GM18907 (cell line): ENCODE measurements around the gene USP7.

Experiments
- ATAC-seq: cut with Tn5 transposase; IDR thresholded peaks from one replicate; pipeline ENCODE4 v1.9.1; 2021; ENCODE audit warnings: mild to moderate bottlenecking, moderate library complexity; ENCODE audit not compliant: unreplicated experiment

The USP7 gene

GRCh38 chr16:8953064-8953463, 10.6 kb downstream of the USP7 start:
- ATAC-seq = no peak

- ATAC-seq = no peak
These were observed 11.4 kb downstream of the USP7 start for GRCh38 chr16:8952281-8952751.

GRCh38 chr16:8951447-8952280, 12.0 kb downstream of the USP7 start:
- peak; percentile 38 for ATAC-seq

- ATAC-seq = no peak
These were observed 13.1 kb downstream of the USP7 start for GRCh38 chr16:8950580-8951077.

- ATAC-seq = no peak
These were observed 13.9 kb downstream of the USP7 start for GRCh38 chr16:8949536-8950418.

GRCh38 chr16:8948831-8949230, 14.9 kb downstream of the USP7 start:
- ATAC-seq = no peak

GRCh38 chr16:8948069-8948593, 15.6 kb downstream of the USP7 start:
- no peak for ATAC-seq

GRCh38 chr16:8946544-8946943, 17.2 kb downstream of the USP7 start:
- no peak for ATAC-seq

- no peak for ATAC-seq
These were observed 17.9 kb downstream of the USP7 start for GRCh38 chr16:8945626-8946296.

- ATAC-seq = peak; percentile 69
These were observed 19.5 kb downstream of the USP7 start for GRCh38 chr16:8943966-8944759.

GRCh38 chr16:8943001-8943763, 20.5 kb downstream of the USP7 start:
- ATAC-seq = no peak

- no peak for ATAC-seq
These were observed 21.9 kb downstream of the USP7 start for GRCh38 chr16:8941718-8942344.

GRCh38 chr16:8937803-8938202, 25.9 kb downstream of the USP7 start:
- no peak for ATAC-seq

GRCh38 chr16:8936421-8936820, 27.3 kb downstream of the USP7 start:
- ATAC-seq = peak; percentile 84

- ATAC-seq = peak; percentile 32
These were observed 27.7 kb downstream of the USP7 start for GRCh38 chr16:8935989-8936388.

- ATAC-seq = no peak
These were observed 29.1 kb downstream of the USP7 start for GRCh38 chr16:8934601-8935000.

GRCh38 chr16:8931859-8932258, 31.8 kb downstream of the USP7 start:
- ATAC-seq = no peak

GRCh38 chr16:8929086-8929748, 34.5 kb downstream of the USP7 start:
- peak; percentile 73 for ATAC-seq
